RWPE1 (cell line): ENCODE measurements around the gene ZNF786.

Source experiments
- CTCF ChIA-PET: fragments of 350-600 bp; sonication (Branson Sonifier 250); formaldehyde crosslinking; extraction: SDS; loops from one replicate; lab custom pipeline; 2021; lab: Yijun Ruan, JAX
- POLR2A ChIA-PET: fragments of 400-600 bp; formaldehyde crosslinking; extraction: SDS; loops from one replicate; lab custom pipeline; 2020; ENCODE audit warnings: antibody characterized with exemption; ENCODE audit not compliant: low non-redundant PET; lab: Yijun Ruan, JAX
- DNase-seq: peaks from one replicate; pipeline ENCODE4 v3.0.0; 2012; ENCODE audit warnings: low spot score
- H3K27ac ChIP-seq: fragments of 450-650 bp; 2 replicates; pipeline ENCODE4 v1.5.1; 2017
- CTCF ChIP-seq: fragments of 450-650 bp; conservative IDR thresholded peaks from 2 replicates; pipeline ENCODE4 v1.5.1; 2017; ENCODE audit warnings: low read depth, mild to moderate bottlenecking

The ZNF786 gene

DNA sequence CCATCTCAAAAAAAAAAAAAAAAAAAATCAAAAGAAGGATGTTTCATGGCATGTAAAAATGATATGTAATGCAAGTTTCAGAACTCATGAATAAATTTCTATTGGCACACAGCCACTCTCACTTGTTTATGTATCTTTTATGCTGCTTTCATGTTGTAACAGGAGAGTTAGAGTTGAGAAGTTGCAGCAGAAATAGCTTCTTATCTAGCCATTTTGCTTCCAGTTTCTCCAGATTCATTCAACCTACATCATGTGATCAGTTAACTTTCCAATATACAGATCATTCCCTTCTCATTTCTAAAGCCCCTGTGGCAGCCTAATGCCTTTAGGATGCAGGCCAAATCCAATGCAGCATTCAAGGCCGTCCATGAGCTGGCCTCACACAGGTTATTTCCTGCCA is 30.4 kb downstream of the ZNF786 start:
- no peak overlapping the region for H3K27ac ChIP-seq
- CTCF ChIA-PET = no interaction called here
- no peak for DNase-seq
- POLR2A ChIA-PET = no interaction called here
- TF ChIP-seq CTCF = no peak

DNA sequence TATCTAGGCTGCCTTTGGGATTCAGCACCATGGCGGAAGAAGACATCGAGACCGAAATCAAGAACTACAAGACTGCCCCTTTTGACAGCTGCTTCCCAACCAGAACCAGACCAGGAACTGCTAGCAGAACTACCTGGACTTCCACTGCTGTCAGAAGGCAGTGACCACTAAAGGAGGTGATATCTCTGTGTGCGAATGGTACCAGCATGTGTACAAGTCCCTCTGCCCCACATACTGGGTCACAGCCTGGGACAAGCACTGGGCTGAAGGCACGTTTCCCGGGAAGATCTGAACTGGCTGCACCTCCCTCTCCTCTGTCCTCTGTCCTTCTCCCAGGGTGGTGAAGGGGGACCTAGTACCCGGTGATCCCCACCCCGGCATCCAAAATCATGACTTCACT is 36.6 kb downstream of the ZNF786 start:
- no peak for DNase-seq
- POLR2A ChIA-PET = no interaction called here
- H3K27ac ChIP-seq = no peak overlapping the region
- no peak for TF ChIP-seq CTCF
- CTCF ChIA-PET = no interaction called here

DNA sequence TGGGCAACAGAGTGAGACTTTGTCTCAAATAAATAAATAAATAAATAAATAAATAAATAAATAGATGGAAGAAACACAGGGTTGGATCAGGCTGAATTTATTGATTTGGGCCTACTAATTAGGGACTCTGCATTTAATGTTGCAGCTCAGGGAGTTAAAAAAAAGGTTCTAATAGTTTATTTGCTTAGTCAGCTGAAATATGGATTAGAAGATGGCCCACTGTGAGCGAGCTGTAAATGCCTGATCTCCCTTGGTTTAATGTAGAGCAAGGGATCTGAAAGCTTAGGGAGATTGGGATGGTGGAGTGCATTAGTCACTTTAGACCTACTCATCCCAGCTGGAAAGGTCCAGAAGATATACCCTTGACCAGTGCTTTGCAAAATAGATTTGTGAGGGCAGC is 37.1 kb downstream of the ZNF786 start:
- POLR2A ChIA-PET = no interaction called here
- no peak for DNase-seq
- TF ChIP-seq CTCF = no peak
- CTCF ChIA-PET = no interaction called here
- no peak overlapping the region for H3K27ac ChIP-seq

DNA sequence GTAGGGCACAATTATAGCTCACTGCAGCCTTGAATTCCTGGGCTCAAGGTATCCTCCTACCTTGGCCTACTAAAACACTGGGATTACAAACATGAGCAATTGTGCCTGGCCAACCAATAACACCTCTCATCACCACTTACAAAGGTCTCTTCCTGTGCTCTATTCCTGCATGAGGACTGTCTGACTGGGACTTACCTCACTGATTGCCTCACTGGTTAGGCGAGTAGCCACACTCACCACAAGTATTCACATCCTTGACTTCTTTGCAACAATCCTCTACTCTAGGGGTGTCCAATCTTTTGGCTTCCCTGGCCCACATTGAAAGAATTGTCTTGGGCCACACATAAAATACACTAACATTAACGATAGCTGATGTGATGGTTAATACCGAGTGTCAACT is 39.6 kb downstream of the ZNF786 start:
- DNase-seq = no peak
- no peak for TF ChIP-seq CTCF
- H3K27ac ChIP-seq = no peak overlapping the region
- ChIA-PET CTCF (no interaction called here), POLR2A (no interaction called here)

- no peak for DNase-seq
- H3K27ac ChIP-seq = no peak overlapping the region
- TF ChIP-seq CTCF = no peak
- ChIA-PET CTCF (no interaction called here), POLR2A (no interaction called here)
Observed at GRCh38 chr7:149048805-149049204, 41.7 kb downstream of the ZNF786 start.

GRCh38 chr7:149046416-149046815 is 44.1 kb downstream of the ZNF786 start:
- POLR2A ChIA-PET = no interaction called here
- CTCF ChIA-PET = interaction anchor here (0.7 kb wide), 1 partner anchor 62 kb away, joined by 3 read pairs; no protein-coding TSS in a partner anchor

More at GRCh38 chr7:149046416-149046815, 44.1 kb downstream of the ZNF786 start:
- H3K27ac ChIP-seq = no peak overlapping the region
- TF ChIP-seq CTCF = no peak
- no peak for DNase-seq
